ENCODE data around the gene REX1BD.

DNA sequence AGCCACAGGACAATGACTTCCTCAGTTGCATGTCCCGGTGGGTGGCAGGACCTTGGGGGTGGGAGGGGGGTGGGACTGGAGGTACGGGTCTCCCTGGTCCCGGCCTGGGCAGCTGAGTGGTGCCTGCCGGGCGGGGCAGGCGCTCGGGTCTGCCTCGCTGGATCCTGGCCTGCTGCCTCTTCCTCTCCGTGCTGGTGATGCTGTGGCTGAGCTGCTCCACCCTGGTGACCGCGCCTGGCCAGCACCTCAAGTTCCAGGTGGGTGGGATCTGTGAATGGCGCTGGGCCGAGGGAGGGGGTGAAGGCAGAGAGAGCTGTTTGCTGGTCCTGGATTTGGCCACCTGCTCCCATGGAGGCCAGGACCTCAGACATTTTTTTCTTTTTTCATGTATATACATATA, 29.6 kb downstream of the REX1BD start:
- TF ChIP-seq SP1 (IDR thresholded peaks at IDR 0.05) (no peak), SP1 (CRISPR knock-in tag; IDR thresholded peaks at IDR 0.05) (no peak), ZNF747 (CRISPR knock-in tag; IDR thresholded peaks at IDR 0.05; ENCODE audit: borderline replicate concordance) (no peak), SMC3 (IDR thresholded peaks at IDR 0.05; ENCODE audit: low read length) (no peak), FOXA1 (IDR thresholded peaks at IDR 0.05) (no peak), FOXA1 (CRISPR knock-in tag; IDR thresholded peaks at IDR 0.05) (no peak), ZNF556 (CRISPR knock-in tag; IDR thresholded peaks at IDR 0.05; ENCODE audit: borderline replicate concordance) (no peak), ZNF674 (CRISPR knock-in tag; IDR thresholded peaks at IDR 0.05; ENCODE audit: low read depth) (no peak), RNF2 (conservative IDR thresholded peaks at IDR 0.05; ENCODE audit: low read depth) (no peak), ZNF484 (CRISPR knock-in tag; IDR thresholded peaks at IDR 0.05; ENCODE audit: borderline replicate concordance, low read depth) (no peak), SIN3A (IDR thresholded peaks at IDR 0.05; ENCODE audit: borderline replicate concordance, low read depth, low read length) (no peak)
- TF ChIP-seq, protein P1, sequence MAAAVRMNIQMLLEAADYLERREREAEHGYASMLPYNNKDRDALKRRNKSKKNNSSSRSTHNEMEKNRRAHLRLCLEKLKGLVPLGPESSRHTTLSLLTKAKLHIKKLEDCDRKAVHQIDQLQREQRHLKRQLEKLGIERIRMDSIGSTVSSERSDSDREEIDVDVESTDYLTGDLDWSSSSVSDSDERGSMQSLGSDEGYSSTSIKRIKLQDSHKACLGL (CRISPR knock-in tag; IDR thresholded peaks at IDR 0.05), result no peak
- TF ChIP-seq, protein P2, sequence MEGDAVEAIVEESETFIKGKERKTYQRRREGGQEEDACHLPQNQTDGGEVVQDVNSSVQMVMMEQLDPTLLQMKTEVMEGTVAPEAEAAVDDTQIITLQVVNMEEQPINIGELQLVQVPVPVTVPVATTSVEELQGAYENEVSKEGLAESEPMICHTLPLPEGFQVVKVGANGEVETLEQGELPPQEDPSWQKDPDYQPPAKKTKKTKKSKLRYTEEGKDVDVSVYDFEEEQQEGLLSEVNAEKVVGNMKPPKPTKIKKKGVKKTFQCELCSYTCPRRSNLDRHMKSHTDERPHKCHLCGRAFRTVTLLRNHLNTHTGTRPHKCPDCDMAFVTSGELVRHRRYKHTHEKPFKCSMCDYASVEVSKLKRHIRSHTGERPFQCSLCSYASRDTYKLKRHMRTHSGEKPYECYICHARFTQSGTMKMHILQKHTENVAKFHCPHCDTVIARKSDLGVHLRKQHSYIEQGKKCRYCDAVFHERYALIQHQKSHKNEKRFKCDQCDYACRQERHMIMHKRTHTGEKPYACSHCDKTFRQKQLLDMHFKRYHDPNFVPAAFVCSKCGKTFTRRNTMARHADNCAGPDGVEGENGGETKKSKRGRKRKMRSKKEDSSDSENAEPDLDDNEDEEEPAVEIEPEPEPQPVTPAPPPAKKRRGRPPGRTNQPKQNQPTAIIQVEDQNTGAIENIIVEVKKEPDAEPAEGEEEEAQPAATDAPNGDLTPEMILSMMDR (CRISPR knock-in tag; IDR thresholded peaks at IDR 0.05), result no peak
